IPS-20b (cell line): ENCODE data around the gene EPN1.
"Not testable (repeated sequence)": the region's sequence is repeated elsewhere in the genome, so short reads cannot be mapped to it uniquely, and the experiment has no call there.

ENCODE experiments used
- H3K27ac ChIP-seq: one replicate; pipeline ENCODE4 v1.5.1; 2013; ENCODE audit warnings: low read length
- H3K27me3 ChIP-seq: 2 replicates; pipeline ENCODE4 v1.6.1; 2013; ENCODE audit warnings: mild to moderate bottlenecking, low read length, inconsistent platforms; ENCODE audit not compliant: insufficient read depth
- H3K36me3 ChIP-seq: 2 replicates; pipeline ENCODE4 v1.6.1; 2013; ENCODE audit warnings: low read depth, mild to moderate bottlenecking, inconsistent platforms, low read length, moderate library complexity; ENCODE audit not compliant: insufficient read depth
- H3K4me1 ChIP-seq: 2 replicates; pipeline ENCODE4 v1.6.1; 2013; ENCODE audit warnings: mild to moderate bottlenecking, control low read depth, inconsistent platforms, low read length, moderate library complexity; ENCODE audit not compliant: insufficient read depth
- H3K4me3 ChIP-seq: 2 replicates; pipeline ENCODE4 v1.5.1; 2013; ENCODE audit warnings: mild to moderate bottlenecking, low read length, inconsistent platforms
- H3K9ac ChIP-seq: 2 replicates; pipeline ENCODE4 v1.6.1; 2013; ENCODE audit warnings: low read depth, mild to moderate bottlenecking, inconsistent platforms, low read length, moderate library complexity
- H3K9me3 ChIP-seq: 2 replicates; pipeline ENCODE4 v1.6.1; 2013; ENCODE audit warnings: mild to moderate bottlenecking, low read depth, low read length, inconsistent platforms; ENCODE audit not compliant: insufficient read depth

Gene EPN1

GRCh38 chr19:55704494-55705245 is 29.6 kb downstream of the EPN1 start:
- Histone ChIP-seq H3K9ac (no peak overlapping the region), H3K4me3 (no peak overlapping the region), H3K9me3 (peaks cover 59% of the 10 kb centered on the region), H3K4me1 (no peaks in the 10 kb centered on the region), H3K36me3 (peaks cover 10% of the 10 kb centered on the region), H3K27me3 (no peaks in the 10 kb centered on the region), H3K27ac (no peak overlapping the region)

- Histone ChIP-seq H3K9ac (no peak overlapping the region), H3K36me3 (peaks cover 10% of the 10 kb centered on the region), H3K27me3 (no peaks in the 10 kb centered on the region), H3K9me3 (peaks cover 62% of the 10 kb centered on the region), H3K4me1 (no peaks in the 10 kb centered on the region), H3K4me3 (no peak overlapping the region), H3K27ac (no peak overlapping the region)
These were observed 30.9 kb downstream of the EPN1 start for GRCh38 chr19:55705972-55706371.

- no peaks in the 10 kb centered on the region for H3K27me3 ChIP-seq
- H3K9ac ChIP-seq: no peak overlapping the region
- H3K36me3 ChIP-seq: no peaks in the 10 kb centered on the region
- H3K4me3 ChIP-seq: no peak overlapping the region
- peaks cover 80% of the 10 kb centered on the region for H3K9me3 ChIP-seq
- no peaks in the 10 kb centered on the region for H3K4me1 ChIP-seq
- no peak overlapping the region for H3K27ac ChIP-seq
These were observed 36.7 kb downstream of the EPN1 start for GRCh38 chr19:55711719-55712118.

- H3K36me3 ChIP-seq: no peaks in the 10 kb centered on the region
- H3K9me3 ChIP-seq: peaks cover 80% of the 10 kb centered on the region
- no peak overlapping the region for H3K4me3 ChIP-seq
- no peaks in the 10 kb centered on the region for H3K4me1 ChIP-seq
- H3K9ac ChIP-seq: no peak overlapping the region
- H3K27ac ChIP-seq: no peak overlapping the region
- no peaks in the 10 kb centered on the region for H3K27me3 ChIP-seq
These were observed 38.0 kb downstream of the EPN1 start for GRCh38 chr19:55712804-55713631.

GRCh38 chr19:55716531-55716930 is 41.5 kb downstream of the EPN1 start:
- H3K9me3 ChIP-seq: peaks cover 91% of the 10 kb centered on the region
- no peak overlapping the region for H3K4me3 ChIP-seq
- no peaks in the 10 kb centered on the region for H3K4me1 ChIP-seq
- no peak overlapping the region for H3K9ac ChIP-seq
- no peak overlapping the region for H3K27ac ChIP-seq
- H3K27me3 ChIP-seq: no peaks in the 10 kb centered on the region
- no peaks in the 10 kb centered on the region for H3K36me3 ChIP-seq

GRCh38 chr19:55717251-55717650 is 42.2 kb downstream of the EPN1 start:
- Histone ChIP-seq H3K9me3 (peaks cover 91% of the 10 kb centered on the region), H3K27me3 (no peaks in the 10 kb centered on the region), H3K27ac (no peak overlapping the region), H3K9ac (no peak overlapping the region), H3K4me3 (no peak overlapping the region), H3K36me3 (no peaks in the 10 kb centered on the region), H3K4me1 (no peaks in the 10 kb centered on the region)

GRCh38 chr19:55717879-55718711 is 43.1 kb downstream of the EPN1 start:
- H3K9ac ChIP-seq, H3K27me3 ChIP-seq: not testable (repeated sequence)
- peaks cover 90% of the 10 kb centered on the region for H3K9me3 ChIP-seq

GRCh38 chr19:55720214-55720746 is 45.3 kb downstream of the EPN1 start:
- Histone ChIP-seq H3K9me3 (peaks cover 92% of the 10 kb centered on the region), H3K27me3 (no peaks in the 10 kb centered on the region), H3K27ac (no peak overlapping the region), H3K36me3 (no peaks in the 10 kb centered on the region), H3K4me1 (no peaks in the 10 kb centered on the region), H3K4me3 (no peak overlapping the region), H3K9ac (no peak overlapping the region)

More at GRCh38 chr19:55717879-55718711, 43.1 kb downstream of the EPN1 start:
- H3K27ac ChIP-seq, H3K36me3 ChIP-seq, H3K4me3 ChIP-seq, H3K4me1 ChIP-seq: not testable (repeated sequence)

GRCh38 chr19:55720801-55721200 is 45.8 kb downstream of the EPN1 start:
- H3K9me3 ChIP-seq: peaks cover 89% of the 10 kb centered on the region
- H3K4me1 ChIP-seq: no peaks in the 10 kb centered on the region
- H3K9ac ChIP-seq: no peak overlapping the region
- no peak overlapping the region for H3K27ac ChIP-seq
- H3K4me3 ChIP-seq: no peak overlapping the region
- no peaks in the 10 kb centered on the region for H3K36me3 ChIP-seq
- no peaks in the 10 kb centered on the region for H3K27me3 ChIP-seq

- Histone ChIP-seq H3K4me1 (no peaks in the 10 kb centered on the region), H3K9me3 (peaks cover 91% of the 10 kb centered on the region), H3K36me3 (no peaks in the 10 kb centered on the region), H3K27me3 (no peaks in the 10 kb centered on the region), H3K4me3 (no peak overlapping the region), H3K27ac (no peak overlapping the region), H3K9ac (no peak overlapping the region)
These were observed 48.5 kb downstream of the EPN1 start for GRCh38 chr19:55723491-55723890.

GRCh38 chr19:55730378-55730777 is 55.4 kb downstream of the EPN1 start:
- H3K27ac ChIP-seq, H3K27me3 ChIP-seq, H3K4me1 ChIP-seq, H3K4me3 ChIP-seq, H3K9ac ChIP-seq, H3K36me3 ChIP-seq: not testable (repeated sequence)
- H3K9me3 ChIP-seq: peaks cover 78% of the 10 kb centered on the region
